D721Med (cell line): Measurements from ENCODE around the gene PTPRM.

Experiments
- DNase-seq: peaks from one replicate; pipeline ENCODE4 v3.0.0; 2011; ENCODE audit warnings: low spot score; ENCODE audit not compliant: insufficient read length
- FAIRE-seq: peaks from 2 replicates; lab custom pipeline; 2011; peaks lifted over from hg19 to GRCh38; lab: Jason Lieb, UNC
- CTCF ChIP-seq: IDR thresholded peaks from 2 replicates; pipeline ENCODE4 v1.5.1; 2012; ENCODE audit warnings: mild to moderate bottlenecking, control low read depth; ENCODE audit not compliant: insufficient read depth; ENCODE audit errors: missing control alignments

PTPRM gene

GRCh38 chr18:8339952-8340351 is 772.8 kb downstream of the PTPRM start:
- no peak for FAIRE-seq
- no peak for TF ChIP-seq CTCF
- DNase-seq = no peak

GRCh38 chr18:8341481-8342230 is 774.5 kb downstream of the PTPRM start:
- TF ChIP-seq CTCF = no peak
- FAIRE-seq (no peak), DNase-seq (no peak)

GRCh38 chr18:8348051-8348720 is 781.1 kb downstream of the PTPRM start:
- DNase-seq (no peak), FAIRE-seq (no peak)
- no peak for TF ChIP-seq CTCF

GRCh38 chr18:8349608-8350323 is 782.6 kb downstream of the PTPRM start:
- no peak for TF ChIP-seq CTCF
- FAIRE-seq = no peak
- DNase-seq = no peak

- FAIRE-seq (no peak), DNase-seq (no peak)
Observed at GRCh38 chr18:8350628-8351027, 783.5 kb downstream of the PTPRM start.

GRCh38 chr18:8351161-8351560 is 784.0 kb downstream of the PTPRM start:
- TF ChIP-seq CTCF = no peak
- DNase-seq (peak; percentile 37), FAIRE-seq (peak; percentile 99)

More at GRCh38 chr18:8350628-8351027, 783.5 kb downstream of the PTPRM start:
- TF ChIP-seq CTCF = no peak
